Measurements from ENCODE around the gene MAGOH. TPM values are rescaled to one million over a fixed set of nuclear protein-coding genes. Genes with fewer than 3 reads are reported as not detected.

The MAGOH gene
- polyA plus RNA-seq, 1 of the 3 experiments (the other 2 are of a cell fraction): 26.5 TPM

GRCh38 chr1:53276902-53277281 is 38.6 kb upstream of the MAGOH start:
- Histone ChIP-seq H3K4me1 (ENCODE audit: control insufficient read depth in 1 of 2, insufficient read depth in 2 of 2, low read depth in 1 of 2, low read length in 1 of 2) (peaks cover 0 to 10% of the 10 kb centered on the region in 2 experiments; a peak in 1 of 4 replicates), H3K9me2 (no peaks in the 10 kb centered on the region), H3K4me2 (no peak overlapping the region), H3K27me3 (ENCODE audit: insufficient read depth) (no peaks in the 10 kb centered on the region), H3F3A (replicated peaks; ENCODE audit: insufficient read depth) (no peaks in the 10 kb centered on the region), H4K20me1 (ENCODE audit: insufficient read depth) (no peaks in the 10 kb centered on the region), H2AFZ (ENCODE audit: low read depth) (no peak overlapping the region), H3K36me3 (replicated peaks in 1 of 2; ENCODE audit: control insufficient read depth in 1 of 2, insufficient read depth in 2 of 2, low read length in 1 of 2) (peaks cover 0 to 3% of the 10 kb centered on the region in 2 experiments), H3K9me3 (no peaks in the 10 kb centered on the region), H3K4me3 (ENCODE audit: low read depth in 2 of 2, low read length in 1 of 2) (no peak overlapping the region), H3K9ac (no peak overlapping the region), H3K79me2 (ENCODE audit: insufficient read depth) (no peaks in the 10 kb centered on the region), H3K27ac (ENCODE audit: low read depth in 2 of 2, low read length in 1 of 2) (no peak overlapping the region)
- POLR2A ChIA-PET: interaction anchor here (2.5 kb wide), 1 partner anchor 40 kb away, joined by 13 read pairs; no protein-coding TSS in a partner anchor
- no peak for TF ChIP-seq NRF1 (IDR thresholded peaks at IDR 0.05; ENCODE audit: low read depth, low read length)
- no peak for TF ChIP-seq TAF1 (IDR thresholded peaks at IDR 0.05; ENCODE audit: borderline replicate concordance, low read depth, low read length)
- TF ChIP-seq RXRA (IDR thresholded peaks at IDR 0.05; ENCODE audit: borderline replicate concordance, low read depth): no peak
- no peak for TF ChIP-seq ELF1 (IDR thresholded peaks at IDR 0.05)
- TF ChIP-seq FOXJ3 (CRISPR knock-in tag; IDR thresholded peaks at IDR 0.05): no peak
- no peak for TF ChIP-seq POLR2AphosphoS5 (IDR thresholded peaks at IDR 0.05; ENCODE audit: low read depth, low read length)
- CTCF ChIA-PET: interaction anchor here (1.2 to 13.5 kb wide), 13 partner anchors 9 to 409 kb away, joined by 3 to 410 read pairs (median 12); partner anchors contain the start of gene LRP8
- WGBS (ENCODE audit: low lambda C conversion rate): 98% methylated on average over 16 of the region's 46 CpGs
- DNase-seq: no peak

- Histone ChIP-seq H3K9me2 (no peaks in the 10 kb centered on the region), H3K4me3 (ENCODE audit: low read depth in 2 of 2, low read length in 1 of 2) (no peak overlapping the region), H2AFZ (ENCODE audit: low read depth) (no peak overlapping the region), H3K27me3 (ENCODE audit: insufficient read depth) (no peaks in the 10 kb centered on the region), H3K9me3 (no peaks in the 10 kb centered on the region), H3K9ac (no peak overlapping the region), H4K20me1 (ENCODE audit: insufficient read depth) (no peaks in the 10 kb centered on the region), H3K27ac (ENCODE audit: low read depth in 2 of 2, low read length in 1 of 2) (no peak overlapping the region), H3K4me1 (ENCODE audit: control insufficient read depth in 1 of 2, insufficient read depth in 2 of 2, low read depth in 1 of 2, low read length in 1 of 2) (peaks cover 0 to 9% of the 10 kb centered on the region in 2 experiments; a peak in 1 of 4 replicates), H3F3A (replicated peaks; ENCODE audit: insufficient read depth) (no peaks in the 10 kb centered on the region), H3K79me2 (ENCODE audit: insufficient read depth) (no peaks in the 10 kb centered on the region), H3K36me3 (replicated peaks in 1 of 2; ENCODE audit: control insufficient read depth in 1 of 2, insufficient read depth in 2 of 2, low read length in 1 of 2) (peaks cover 0 to 3% of the 10 kb centered on the region in 2 experiments), H3K4me2 (no peak overlapping the region)
- TF ChIP-seq MAX (IDR thresholded peaks at IDR 0.05; ENCODE audit: low read depth) (no peak), FOXJ3 (CRISPR knock-in tag; IDR thresholded peaks at IDR 0.05) (no peak), TEAD4 (IDR thresholded peaks at IDR 0.05; ENCODE audit: borderline replicate concordance, insufficient read depth) (no peak), IRF3 (IDR thresholded peaks at IDR 0.05; ENCODE audit: low read depth, low read length) (no peak), ZBTB33 (IDR thresholded peaks at IDR 0.05; ENCODE audit: borderline replicate concordance, low read depth) (no peak), NRF1 (IDR thresholded peaks at IDR 0.05; ENCODE audit: low read depth, low read length) (no peak), POLR2AphosphoS5 (IDR thresholded peaks at IDR 0.05; ENCODE audit: low read depth, low read length) (no peak), RCOR1 (IDR thresholded peaks at IDR 0.05; ENCODE audit: low read length) (no peak), EP300 (IDR thresholded peaks at IDR 0.05; ENCODE audit: borderline replicate concordance in 1 of 2, low read depth in 1 of 2, low read length in 1 of 2) (no peak), FOSL2 (IDR thresholded peaks at IDR 0.05; ENCODE audit: borderline replicate concordance, low read depth) (no peak), RFX5 (IDR thresholded peaks at IDR 0.05; ENCODE audit: low read length) (no peak), SMC3 (IDR thresholded peaks at IDR 0.05; ENCODE audit: low read depth, low read length) (no peak), MXI1 (IDR thresholded peaks at IDR 0.05; ENCODE audit: low read depth, low read length) (no peak), JUND (IDR thresholded peaks at IDR 0.05) (no peak), SIN3A (IDR thresholded peaks at IDR 0.05; ENCODE audit: borderline replicate concordance, low read depth, low read length) (no peak)
- WGBS (ENCODE audit: low lambda C conversion rate): 96% methylated on average over 46 of the region's 48 CpGs
- ChIA-PET CTCF (interaction anchor here (1.4 to 13.5 kb wide), 7 partner anchors 13 to 168 kb away, joined by 3 to 410 read pairs (median 35); no protein-coding TSS in a partner anchor), POLR2A (no interaction called here)
- DNase-seq: no peak
Measured at GRCh38 chr1:53276153-53276901, 38.0 kb upstream of the MAGOH start.
